GM21825 (cell line): Measurements from ENCODE around the gene KLHL11.

Source experiments
- ATAC-seq: cut with Tn5 transposase; IDR thresholded peaks from one replicate; pipeline ENCODE4 v1.9.1; 2021; ENCODE audit warnings: mild to moderate bottlenecking, moderate library complexity; ENCODE audit not compliant: unreplicated experiment

KLHL11 gene

GRCh38 chr17:41864836-41865595, at the start of gene KLHL11:
KLHL11 (minus strand) TSS chr17:41865423; CDS start chr17:41865370, 53 bp downstream.
- peak; percentile 85 for ATAC-seq

GRCh38 chr17:41915020-41915419, 49.8 kb upstream of the KLHL11 start:
- no peak for ATAC-seq

- ATAC-seq, result no peak
Measured at GRCh38 chr17:41914358-41914766, 49.1 kb upstream of the KLHL11 start.

GRCh38 chr17:41913798-41914197, 48.6 kb upstream of the KLHL11 start:
- no peak for ATAC-seq

GRCh38 chr17:41912925-41913324, 47.7 kb upstream of the KLHL11 start:
- no peak for ATAC-seq

GRCh38 chr17:41910701-41911391, 45.6 kb upstream of the KLHL11 start:
- no peak for ATAC-seq

GRCh38 chr17:41909088-41909487, 43.9 kb upstream of the KLHL11 start:
- ATAC-seq, result no peak

GRCh38 chr17:41907633-41908539, 42.7 kb upstream of the KLHL11 start:
- no peak for ATAC-seq

GRCh38 chr17:41907185-41907556, 41.9 kb upstream of the KLHL11 start:
- ATAC-seq, result no peak

GRCh38 chr17:41906465-41907184, 41.4 kb upstream of the KLHL11 start:
- ATAC-seq, result no peak

GRCh38 chr17:41905172-41905571, 39.9 kb upstream of the KLHL11 start:
- no peak for ATAC-seq

GRCh38 chr17:41904242-41904841, 39.1 kb upstream of the KLHL11 start:
- no peak for ATAC-seq

GRCh38 chr17:41901646-41902045, 36.4 kb upstream of the KLHL11 start:
- no peak for ATAC-seq

- no peak for ATAC-seq
Measured at GRCh38 chr17:41896726-41897125, 31.5 kb upstream of the KLHL11 start.

- ATAC-seq, result no peak
Measured at GRCh38 chr17:41895617-41896016, 30.4 kb upstream of the KLHL11 start.

- ATAC-seq, result no peak
Measured at GRCh38 chr17:41894791-41895331, 29.6 kb upstream of the KLHL11 start.

- no peak for ATAC-seq
Measured at GRCh38 chr17:41893384-41893783, 28.2 kb upstream of the KLHL11 start.

GRCh38 chr17:41892021-41892376, 26.8 kb upstream of the KLHL11 start:
- no peak for ATAC-seq

- ATAC-seq, result no peak
Measured at GRCh38 chr17:41891135-41892020, 26.2 kb upstream of the KLHL11 start.
